Osteocyte (in vitro differentiated cells): ENCODE data around the gene FGB. TPM values are rescaled to one million over a fixed set of nuclear protein-coding genes. Genes with fewer than 3 reads are reported as not detected.

Source experiments
- DNase-seq: peaks from one replicate; pipeline ENCODE4 v3.0.0; 2021; ENCODE audit warnings: mixed read lengths; ENCODE audit not compliant: unreplicated experiment; ENCODE audit errors: extremely low spot score
- H3K27ac Mint-ChIP-seq: one replicate; pipeline ENCODE4 v1.8.0; 2021; ENCODE audit warnings: mild to moderate bottlenecking, mixed read lengths; ENCODE audit not compliant: unreplicated experiment
- H3K27me3 Mint-ChIP-seq: one replicate; pipeline ENCODE4 v1.8.0; 2021; ENCODE audit warnings: mixed read lengths; ENCODE audit not compliant: unreplicated experiment
- H3K36me3 Mint-ChIP-seq: one replicate; pipeline ENCODE4 v1.8.0; 2021; ENCODE audit warnings: mixed read lengths; ENCODE audit not compliant: unreplicated experiment
- H3K4me1 Mint-ChIP-seq: one replicate; pipeline ENCODE4 v1.8.0; 2021; ENCODE audit warnings: mixed read lengths; ENCODE audit not compliant: unreplicated experiment
- H3K4me3 Mint-ChIP-seq: one replicate; pipeline ENCODE4 v1.8.0; 2021; ENCODE audit warnings: mild to moderate bottlenecking, moderate library complexity, mixed read lengths; ENCODE audit not compliant: unreplicated experiment
- H3K9me3 Mint-ChIP-seq: one replicate; pipeline ENCODE4 v1.8.0; 2021; ENCODE audit warnings: mixed read lengths; ENCODE audit not compliant: unreplicated experiment
- total RNA-seq: library from RNA; stranded (reverse); gene quantifications from 2 replicates; pipeline ENCODE4 v1.2.1, GENCODE V29; 2021
- TF ChIP-seq, protein P1 (sequence below): fragments of 200-600 bp; sonication (generic); IDR thresholded peaks from 2 replicates; pipeline ENCODE4 v1.5.0; 2021; ENCODE audit warnings: antibody characterized with exemption, mild to moderate bottlenecking, moderate library complexity

Gene FGB
- total RNA-seq, 1 donor from 2014 or later: not detected

DNA sequence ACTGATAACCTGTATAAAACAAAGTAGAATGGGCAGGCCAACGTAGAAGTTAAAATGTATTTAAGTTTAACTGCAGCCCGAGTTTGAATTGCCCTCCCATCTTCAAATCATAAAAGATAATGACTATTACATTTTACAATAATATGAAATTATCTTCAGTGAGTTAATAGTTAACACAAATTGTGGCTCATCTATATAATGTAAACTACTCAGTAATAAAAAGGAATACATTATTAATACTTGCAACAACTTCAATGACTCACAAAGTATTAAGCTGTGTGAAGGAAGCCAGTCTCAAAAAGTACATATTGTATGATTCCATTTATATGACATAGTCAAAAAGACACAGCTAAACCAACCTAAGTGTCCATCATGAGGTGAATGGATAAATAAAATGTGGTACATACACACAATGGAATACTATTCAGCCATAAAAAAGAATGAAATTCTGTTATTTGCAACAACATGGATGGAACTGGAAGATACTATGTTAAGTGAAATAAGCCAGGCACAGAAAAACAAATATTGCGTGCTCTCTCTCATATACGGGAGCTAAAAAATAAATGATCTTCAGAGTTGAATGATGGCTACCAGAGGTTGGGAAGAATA is 20.4 kb upstream of the FGB start:
- Mint-ChIP-seq H3K9me3 (peaks cover 4% of the 10 kb centered on the region), H3K4me1 (no peaks in the 10 kb centered on the region), H3K27me3 (no peaks in the 10 kb centered on the region), H3K36me3 (peaks cover 58% of the 10 kb centered on the region), H3K27ac (no peak overlapping the region), H3K4me3 (no peak overlapping the region)
- TF ChIP-seq, protein P1, sequence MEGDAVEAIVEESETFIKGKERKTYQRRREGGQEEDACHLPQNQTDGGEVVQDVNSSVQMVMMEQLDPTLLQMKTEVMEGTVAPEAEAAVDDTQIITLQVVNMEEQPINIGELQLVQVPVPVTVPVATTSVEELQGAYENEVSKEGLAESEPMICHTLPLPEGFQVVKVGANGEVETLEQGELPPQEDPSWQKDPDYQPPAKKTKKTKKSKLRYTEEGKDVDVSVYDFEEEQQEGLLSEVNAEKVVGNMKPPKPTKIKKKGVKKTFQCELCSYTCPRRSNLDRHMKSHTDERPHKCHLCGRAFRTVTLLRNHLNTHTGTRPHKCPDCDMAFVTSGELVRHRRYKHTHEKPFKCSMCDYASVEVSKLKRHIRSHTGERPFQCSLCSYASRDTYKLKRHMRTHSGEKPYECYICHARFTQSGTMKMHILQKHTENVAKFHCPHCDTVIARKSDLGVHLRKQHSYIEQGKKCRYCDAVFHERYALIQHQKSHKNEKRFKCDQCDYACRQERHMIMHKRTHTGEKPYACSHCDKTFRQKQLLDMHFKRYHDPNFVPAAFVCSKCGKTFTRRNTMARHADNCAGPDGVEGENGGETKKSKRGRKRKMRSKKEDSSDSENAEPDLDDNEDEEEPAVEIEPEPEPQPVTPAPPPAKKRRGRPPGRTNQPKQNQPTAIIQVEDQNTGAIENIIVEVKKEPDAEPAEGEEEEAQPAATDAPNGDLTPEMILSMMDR: no peak
- no peak for DNase-seq

DNA sequence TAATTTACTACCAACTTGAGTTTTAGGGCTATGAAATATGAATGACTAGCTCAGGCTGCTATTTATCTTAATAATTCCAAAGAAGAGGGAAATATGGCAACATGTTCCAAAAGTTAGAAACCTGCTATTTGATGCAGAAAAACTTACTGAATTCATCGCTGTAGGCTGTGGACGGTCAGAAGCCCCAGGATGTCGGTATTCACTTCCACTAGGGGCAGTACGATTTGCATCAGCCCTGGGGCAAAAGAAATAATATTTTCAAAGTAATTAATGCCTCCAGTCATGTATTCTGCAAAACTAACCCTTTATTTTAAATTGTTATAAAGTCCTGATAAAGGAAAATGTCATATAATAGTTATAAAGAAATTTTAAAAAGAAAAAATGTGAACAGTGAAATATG is 17.1 kb upstream of the FGB start:
- Mint-ChIP-seq H3K36me3 (peaks cover 42% of the 10 kb centered on the region), H3K9me3 (peaks cover 4% of the 10 kb centered on the region), H3K4me3 (no peak overlapping the region), H3K27me3 (no peaks in the 10 kb centered on the region), H3K4me1 (peaks cover 13% of the 10 kb centered on the region), H3K27ac (no peak overlapping the region)
- no peak for DNase-seq
- TF ChIP-seq, protein P1: no peak

DNA sequence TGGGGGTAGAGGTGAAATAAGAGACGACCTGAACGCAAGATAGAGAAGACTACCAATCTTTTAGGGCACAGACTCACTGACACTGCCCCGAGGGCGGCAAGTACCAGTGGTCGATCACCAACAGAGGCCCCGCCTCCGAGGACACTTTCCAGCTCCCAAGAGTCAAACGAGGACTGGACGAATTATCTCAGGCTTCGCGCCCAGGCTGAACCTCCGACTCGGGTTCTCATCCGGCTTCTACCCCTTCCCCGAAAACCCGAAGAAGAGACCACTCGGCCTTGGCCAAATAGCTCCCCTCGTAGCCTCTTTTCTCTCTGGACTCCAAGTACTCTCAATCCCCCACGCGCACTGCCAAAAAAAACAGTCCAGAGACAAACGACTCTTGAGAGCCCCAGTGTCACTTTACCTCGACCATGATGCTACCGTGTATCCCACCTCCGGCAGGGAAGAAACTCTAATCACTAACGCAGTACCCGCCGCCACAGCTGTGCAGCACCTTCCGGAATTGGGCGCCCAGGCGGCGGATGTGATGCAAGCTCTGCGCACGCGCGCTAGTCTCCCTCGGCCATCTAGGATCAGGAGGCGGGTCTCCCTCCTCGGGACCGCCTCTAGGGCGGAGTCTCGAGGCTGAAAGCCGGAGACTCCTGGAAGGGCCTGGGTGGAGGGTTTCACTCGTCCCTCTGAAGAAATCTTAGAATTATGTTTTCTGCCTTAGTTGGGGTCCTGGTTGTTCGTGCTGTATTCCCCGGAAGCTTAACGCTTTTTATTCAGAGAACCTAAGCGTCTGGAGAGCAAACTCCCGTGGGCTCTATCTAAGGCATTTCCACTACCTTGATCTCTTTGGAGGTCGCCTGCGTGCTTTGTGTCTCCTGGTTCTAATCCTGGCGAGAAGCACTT is 12.7 kb upstream of the FGB start, which contains the start of gene PLRG1:
Gene PLRG1 (minus strand): TSS at position 507 of the 897 bp plus-strand sequence. CDS start 92 bp downstream, at position 415.
- Mint-ChIP-seq H3K27ac (peak within 1 kb of the TSS; percentile 96), H3K27me3 (peaks cover 3% of the 10 kb centered on the region), H3K4me3 (peak within 1 kb of the TSS; percentile 96), H3K9me3 (no peaks in the 10 kb centered on the region), H3K4me1 (peaks cover 15% of the 10 kb centered on the region), H3K36me3 (peaks cover 9% of the 10 kb centered on the region)
- DNase-seq: peak; percentile 99
- TF ChIP-seq, protein P1: peak; percentile 23

DNA sequence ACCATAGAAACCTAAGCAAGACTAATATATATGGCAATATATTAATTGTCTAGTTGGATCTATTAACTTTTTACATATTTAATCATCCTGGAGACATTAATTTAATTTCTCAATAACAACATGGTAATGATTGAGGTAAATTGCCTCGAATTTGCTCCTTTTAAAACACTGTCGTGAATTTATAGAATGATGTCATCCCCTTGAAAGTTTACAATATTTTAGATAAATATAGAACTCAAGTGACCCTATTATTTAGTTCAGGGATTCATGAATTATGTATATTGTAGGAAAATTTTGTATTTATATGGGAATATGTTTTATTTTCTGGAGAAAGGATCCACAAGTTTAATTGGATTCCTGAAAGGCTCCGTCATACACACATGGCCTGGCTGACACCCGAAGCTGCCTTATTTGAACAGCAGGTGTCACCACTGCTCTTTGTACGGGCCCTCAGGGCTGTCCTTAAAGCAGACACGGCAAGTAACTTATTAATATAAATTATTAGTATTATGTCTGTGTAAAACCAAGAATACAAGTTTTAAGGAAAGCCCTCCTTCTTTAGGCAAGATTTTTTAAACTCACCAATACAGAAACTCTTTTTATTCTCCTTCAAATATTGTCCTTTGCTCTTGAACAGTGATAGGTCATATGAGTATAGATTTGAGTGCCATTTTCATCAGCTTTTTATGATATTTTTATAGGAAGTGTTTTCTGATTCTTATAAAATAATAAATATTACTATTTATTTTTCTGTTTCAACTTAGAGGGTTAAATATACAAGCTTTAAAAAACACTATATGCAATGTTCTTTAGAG is 10.7 kb upstream of the FGB start:
- Mint-ChIP-seq H3K36me3 (peaks cover 4% of the 10 kb centered on the region), H3K27ac (no peak overlapping the region), H3K27me3 (peaks cover 12% of the 10 kb centered on the region), H3K9me3 (no peaks in the 10 kb centered on the region), H3K4me3 (no peak overlapping the region), H3K4me1 (peaks cover 15% of the 10 kb centered on the region)
- no peak for DNase-seq
- TF ChIP-seq, protein P1: peak; percentile 89
